ENCODE data around the gene GRM7. TPM values are rescaled to one million over a fixed set of nuclear protein-coding genes. Genes with fewer than 3 reads are reported as not detected.

The GRM7 gene
- total and polyA plus RNA-seq, 2 experiments from 2014 or later, result 1.7 to 2.7 TPM

GRCh38 chr3:7241584-7242302, 380.8 kb downstream of the GRM7 start:
- Histone ChIP-seq H3K4me3 (no peak overlapping the region), H3K4me2 (no peak overlapping the region), H3K9me2 (replicated peaks; ENCODE audit: insufficient read depth) (no peaks in the 10 kb centered on the region), H3K27ac (no peak overlapping the region), H4K20me1 (ENCODE audit: insufficient read depth, poor library complexity, severe bottlenecking) (no peaks in the 10 kb centered on the region), H3K79me2 (no peaks in the 10 kb centered on the region), H3K4me1 (ENCODE audit: insufficient read depth) (no peaks in the 10 kb centered on the region), H2AFZ (no peak overlapping the region), H3K9me3 (ENCODE audit: low read depth) (no peaks in the 10 kb centered on the region), H3K36me3 (replicated peaks; ENCODE audit: insufficient read depth, low read depth) (no peaks in the 10 kb centered on the region), H3K27me3 (no peaks in the 10 kb centered on the region)
- TF ChIP-seq EZH2 (IDR thresholded peaks at IDR 0.05; ENCODE audit: borderline replicate concordance) (no peak), EZH2phosphoT487 (IDR thresholded peaks at IDR 0.05; ENCODE audit: low read depth, severe bottlenecking, unreplicated experiment) (no peak), CTCF (IDR thresholded peaks at IDR 0.05; ENCODE audit: poor library complexity) (no peak)
- no peak for DNase-seq (ENCODE audit: low spot score)
- WGBS (ENCODE audit: low lambda C conversion rate, missing lambda C conversion rate), result 75% methylated on average over 4 of the region's 4 CpGs

GRCh38 chr3:7242303-7242635, 381.4 kb downstream of the GRM7 start:
- Histone ChIP-seq H3K36me3 (replicated peaks; ENCODE audit: insufficient read depth, low read depth) (no peaks in the 10 kb centered on the region), H3K9me2 (replicated peaks; ENCODE audit: insufficient read depth) (no peaks in the 10 kb centered on the region), H3K9me3 (ENCODE audit: low read depth) (no peaks in the 10 kb centered on the region), H3K27me3 (no peaks in the 10 kb centered on the region), H3K27ac (no peak overlapping the region), H4K20me1 (ENCODE audit: insufficient read depth, poor library complexity, severe bottlenecking) (no peaks in the 10 kb centered on the region), H3K4me2 (no peak overlapping the region), H2AFZ (no peak overlapping the region), H3K4me1 (ENCODE audit: insufficient read depth) (no peaks in the 10 kb centered on the region), H3K4me3 (no peak overlapping the region), H3K79me2 (no peaks in the 10 kb centered on the region)
- TF ChIP-seq EZH2 (IDR thresholded peaks at IDR 0.05; ENCODE audit: borderline replicate concordance), result no peak
- TF ChIP-seq EZH2phosphoT487 (IDR thresholded peaks at IDR 0.05; ENCODE audit: low read depth, severe bottlenecking, unreplicated experiment), result no peak
- TF ChIP-seq CTCF (IDR thresholded peaks at IDR 0.05; ENCODE audit: poor library complexity), result no peak
- no peak for DNase-seq (ENCODE audit: low spot score)

GRCh38 chr3:7249493-7250076, 388.7 kb downstream of the GRM7 start:
- Histone ChIP-seq H3K27me3 (no peaks in the 10 kb centered on the region), H3K4me1 (ENCODE audit: insufficient read depth) (no peaks in the 10 kb centered on the region), H3K9me3 (ENCODE audit: low read depth) (no peaks in the 10 kb centered on the region), H3K27ac (no peak overlapping the region), H3K4me2 (no peak overlapping the region), H2AFZ (no peak overlapping the region), H3K79me2 (no peaks in the 10 kb centered on the region), H4K20me1 (ENCODE audit: insufficient read depth, poor library complexity, severe bottlenecking) (no peaks in the 10 kb centered on the region), H3K9me2 (replicated peaks; ENCODE audit: insufficient read depth) (no peaks in the 10 kb centered on the region), H3K36me3 (replicated peaks; ENCODE audit: insufficient read depth, low read depth) (no peaks in the 10 kb centered on the region), H3K4me3 (no peak overlapping the region)
- WGBS (ENCODE audit: low lambda C conversion rate, missing lambda C conversion rate), result 87% methylated on average over 5 of the region's 5 CpGs
- no peak for DNase-seq (ENCODE audit: low spot score)
- TF ChIP-seq EZH2 (IDR thresholded peaks at IDR 0.05; ENCODE audit: borderline replicate concordance), result no peak
- TF ChIP-seq CTCF (IDR thresholded peaks at IDR 0.05; ENCODE audit: poor library complexity), result no peak
- no peak for TF ChIP-seq EZH2phosphoT487 (IDR thresholded peaks at IDR 0.05; ENCODE audit: low read depth, severe bottlenecking, unreplicated experiment)
